Measurements from ENCODE around the gene PCDHB12.
"Not testable (repeated sequence)": the region's sequence is repeated elsewhere in the genome, so short reads cannot be mapped to it uniquely, and the experiment has no call there.

The PCDHB12 gene

DNA sequence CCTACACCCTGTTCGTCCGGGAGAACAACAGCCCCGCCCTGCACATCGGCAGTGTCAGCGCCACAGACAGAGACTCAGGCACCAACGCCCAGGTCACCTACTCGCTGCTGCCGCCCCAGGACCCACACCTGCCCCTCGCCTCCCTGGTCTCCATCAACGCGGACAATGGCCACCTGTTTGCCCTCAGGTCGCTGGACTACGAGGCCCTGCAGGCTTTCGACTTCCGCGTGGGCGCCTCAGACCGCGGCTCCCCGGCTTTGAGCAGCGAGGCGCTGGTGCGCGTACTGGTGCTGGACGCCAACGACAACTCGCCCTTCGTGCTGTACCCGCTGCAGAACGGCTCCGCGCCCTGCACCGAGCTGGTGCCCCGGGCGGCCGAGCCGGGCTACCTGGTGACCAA lies 19.8 kb upstream of the PCDHB12 start:
- H3K4me1 ChIP-seq (ENCODE audit: control insufficient read depth, insufficient read depth, low read length); H3K4me3 ChIP-seq (ENCODE audit: low read depth, low read length); H3K9ac ChIP-seq (ENCODE audit: low read depth, low read length); H3K36me3 ChIP-seq (ENCODE audit: control insufficient read depth, insufficient read depth, low read length); H3K9me3 ChIP-seq (ENCODE audit: control insufficient read depth, insufficient read depth, low read length); H3K27me3 ChIP-seq (ENCODE audit: control insufficient read depth, insufficient read depth, low read length): not testable (repeated sequence)

DNA sequence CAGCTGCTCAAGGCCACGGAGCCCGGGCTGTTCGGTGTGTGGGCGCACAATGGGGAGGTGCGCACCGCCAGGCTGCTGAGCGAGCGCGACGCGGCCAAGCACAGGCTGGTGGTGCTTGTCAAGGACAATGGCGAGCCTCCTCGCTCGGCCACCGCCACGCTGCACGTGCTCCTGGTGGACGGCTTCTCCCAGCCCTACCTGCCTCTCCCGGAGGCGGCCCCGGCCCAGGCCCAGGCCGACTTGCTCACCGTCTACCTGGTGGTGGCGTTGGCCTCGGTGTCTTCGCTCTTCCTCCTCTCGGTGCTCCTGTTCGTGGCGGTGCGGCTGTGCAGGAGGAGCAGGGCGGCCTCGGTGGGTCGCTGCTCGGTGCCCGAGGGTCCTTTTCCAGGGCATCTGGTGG lies 19.4 kb upstream of the PCDHB12 start:
- not testable (repeated sequence) for H3K36me3 ChIP-seq (ENCODE audit: control insufficient read depth, insufficient read depth, low read length); H3K9ac ChIP-seq (ENCODE audit: low read depth, low read length); H3K9me3 ChIP-seq (ENCODE audit: control insufficient read depth, insufficient read depth, low read length); H3K4me3 ChIP-seq (ENCODE audit: low read depth, low read length); H3K27me3 ChIP-seq (ENCODE audit: control insufficient read depth, insufficient read depth, low read length); H3K4me1 ChIP-seq (ENCODE audit: control insufficient read depth, insufficient read depth, low read length)

GRCh38 chr5:141192110-141192725 lies 16.3 kb upstream of the PCDHB12 start, which contains the start of gene PCDHB10:
TSS of gene PCDHB10 (plus strand) at chr5:141192353. CDS start at chr5:141192553, 200 bp downstream.
- Histone ChIP-seq H3K9ac (ENCODE audit: low read depth, low read length) (no peak within 1 kb of the TSS), H3K36me3 (ENCODE audit: control insufficient read depth, insufficient read depth, low read length) (no peaks in the 10 kb centered on the region), H3K4me3 (ENCODE audit: low read depth, low read length) (peak within 1 kb of the TSS; percentile 45), H3K9me3 (ENCODE audit: control insufficient read depth, insufficient read depth, low read length) (no peaks in the 10 kb centered on the region), H3K27me3 (ENCODE audit: control insufficient read depth, insufficient read depth, low read length) (no peaks in the 10 kb centered on the region), H3K4me1 (ENCODE audit: control insufficient read depth, insufficient read depth, low read length) (no peaks in the 10 kb centered on the region)

GRCh38 chr5:141194332-141194731 lies 14.2 kb upstream of the PCDHB12 start:
- not testable (repeated sequence) for H3K9me3 ChIP-seq (ENCODE audit: control insufficient read depth, insufficient read depth, low read length); H3K36me3 ChIP-seq (ENCODE audit: control insufficient read depth, insufficient read depth, low read length); H3K9ac ChIP-seq (ENCODE audit: low read depth, low read length)

GRCh38 chr5:141196363-141196762 lies 12.2 kb upstream of the PCDHB12 start:
- Histone ChIP-seq H3K9me3 (ENCODE audit: control insufficient read depth, insufficient read depth, low read length) (no peaks in the 10 kb centered on the region), H3K4me1 (ENCODE audit: control insufficient read depth, insufficient read depth, low read length) (no peaks in the 10 kb centered on the region), H3K9ac (ENCODE audit: low read depth, low read length) (no peak overlapping the region)

More at GRCh38 chr5:141194332-141194731, 14.2 kb upstream of the PCDHB12 start:
- H3K4me3 ChIP-seq (ENCODE audit: low read depth, low read length); H3K4me1 ChIP-seq (ENCODE audit: control insufficient read depth, insufficient read depth, low read length); H3K27me3 ChIP-seq (ENCODE audit: control insufficient read depth, insufficient read depth, low read length): not testable (repeated sequence)

DNA sequence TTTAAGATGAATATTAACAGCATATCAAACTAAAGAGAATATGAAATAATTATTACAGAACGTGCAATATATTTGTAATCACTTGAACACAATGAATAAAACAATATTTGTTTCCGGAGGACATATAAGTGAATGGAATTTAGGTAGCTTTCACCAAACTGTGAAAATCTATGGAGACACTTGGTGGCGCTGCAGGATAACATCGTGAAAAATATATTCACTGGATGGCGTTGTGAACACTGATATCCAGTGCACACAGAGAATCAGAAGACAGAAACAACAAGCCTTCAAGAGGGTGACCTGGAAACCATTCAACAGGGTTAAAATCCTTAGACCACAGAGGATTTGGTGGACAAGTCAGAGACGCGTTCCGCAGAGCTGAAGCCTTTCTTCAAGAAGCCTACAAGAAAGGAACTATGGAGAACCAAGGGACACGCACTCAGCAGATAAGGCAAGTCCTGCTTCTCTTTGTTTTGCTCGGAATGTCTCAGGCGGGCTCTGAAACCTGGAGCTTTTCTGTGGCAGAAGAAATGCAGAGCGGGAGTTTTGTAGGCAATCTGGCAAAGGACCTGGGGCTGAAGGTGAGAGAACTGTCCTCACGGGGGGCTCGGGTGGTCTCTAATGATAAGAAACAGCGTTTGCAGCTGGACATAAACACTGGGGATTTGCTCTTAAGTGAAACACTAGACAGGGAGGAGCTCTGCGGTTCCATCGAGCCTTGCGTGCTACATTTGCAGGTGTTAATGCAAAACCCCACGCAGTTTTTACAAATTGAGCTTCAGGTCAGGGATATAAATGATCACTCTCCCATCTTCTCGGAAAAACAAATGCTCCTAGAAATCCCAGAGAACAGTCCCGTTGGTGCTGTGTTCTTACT lies 8.9 kb upstream of the PCDHB12 start, which contains the start of gene PCDHB11:
PCDHB11 (plus strand) TSS at position 269 of the 877 bp plus-strand sequence; CDS start at position 417, 148 bp downstream.
- peak within 1 kb of the TSS; percentile 8 for H3K4me3 ChIP-seq (ENCODE audit: low read depth, low read length)
- H3K9ac ChIP-seq (ENCODE audit: low read depth, low read length) = no peak within 1 kb of the TSS
- H3K27me3 ChIP-seq (ENCODE audit: control insufficient read depth, insufficient read depth, low read length) = no peaks in the 10 kb centered on the region
- H3K9me3 ChIP-seq (ENCODE audit: control insufficient read depth, insufficient read depth, low read length) = no peaks in the 10 kb centered on the region
- no peaks in the 10 kb centered on the region for H3K4me1 ChIP-seq (ENCODE audit: control insufficient read depth, insufficient read depth, low read length)
- H3K36me3 ChIP-seq (ENCODE audit: control insufficient read depth, insufficient read depth, low read length) = no peaks in the 10 kb centered on the region

More at GRCh38 chr5:141196363-141196762, 12.2 kb upstream of the PCDHB12 start:
- Histone ChIP-seq H3K27me3 (ENCODE audit: control insufficient read depth, insufficient read depth, low read length) (no peaks in the 10 kb centered on the region), H3K4me3 (ENCODE audit: low read depth, low read length) (no peak overlapping the region), H3K36me3 (ENCODE audit: control insufficient read depth, insufficient read depth, low read length) (no peaks in the 10 kb centered on the region)

DNA sequence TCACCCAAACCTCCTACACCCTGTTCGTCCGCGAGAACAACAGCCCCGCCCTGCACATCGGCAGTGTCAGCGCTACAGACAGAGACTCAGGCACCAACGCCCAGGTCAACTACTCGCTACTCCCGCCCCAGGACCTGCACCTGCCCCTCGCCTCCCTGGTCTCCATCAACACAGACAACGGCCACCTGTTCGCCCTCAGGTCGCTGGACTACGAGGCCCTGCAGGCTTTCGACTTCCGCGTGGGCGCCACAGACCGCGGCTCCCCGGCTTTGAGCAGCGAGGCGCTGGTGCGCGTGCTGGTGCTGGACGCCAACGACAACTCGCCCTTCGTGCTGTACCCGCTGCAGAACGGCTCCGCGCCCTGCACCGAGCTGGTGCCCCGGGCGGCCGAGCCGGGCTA lies 7.4 kb upstream of the PCDHB12 start:
- not testable (repeated sequence) for H3K36me3 ChIP-seq (ENCODE audit: control insufficient read depth, insufficient read depth, low read length)

GRCh38 chr5:141201646-141202045 lies 6.9 kb upstream of the PCDHB12 start:
- H3K27me3 ChIP-seq (ENCODE audit: control insufficient read depth, insufficient read depth, low read length); H3K9me3 ChIP-seq (ENCODE audit: control insufficient read depth, insufficient read depth, low read length); H3K9ac ChIP-seq (ENCODE audit: low read depth, low read length); H3K4me1 ChIP-seq (ENCODE audit: control insufficient read depth, insufficient read depth, low read length); H3K36me3 ChIP-seq (ENCODE audit: control insufficient read depth, insufficient read depth, low read length); H3K4me3 ChIP-seq (ENCODE audit: low read depth, low read length): not testable (repeated sequence)

More for the DNA sequence above, 7.4 kb upstream of the PCDHB12 start:
- H3K9ac ChIP-seq (ENCODE audit: low read depth, low read length); H3K27me3 ChIP-seq (ENCODE audit: control insufficient read depth, insufficient read depth, low read length); H3K4me1 ChIP-seq (ENCODE audit: control insufficient read depth, insufficient read depth, low read length); H3K9me3 ChIP-seq (ENCODE audit: control insufficient read depth, insufficient read depth, low read length); H3K4me3 ChIP-seq (ENCODE audit: low read depth, low read length): not testable (repeated sequence)

DNA sequence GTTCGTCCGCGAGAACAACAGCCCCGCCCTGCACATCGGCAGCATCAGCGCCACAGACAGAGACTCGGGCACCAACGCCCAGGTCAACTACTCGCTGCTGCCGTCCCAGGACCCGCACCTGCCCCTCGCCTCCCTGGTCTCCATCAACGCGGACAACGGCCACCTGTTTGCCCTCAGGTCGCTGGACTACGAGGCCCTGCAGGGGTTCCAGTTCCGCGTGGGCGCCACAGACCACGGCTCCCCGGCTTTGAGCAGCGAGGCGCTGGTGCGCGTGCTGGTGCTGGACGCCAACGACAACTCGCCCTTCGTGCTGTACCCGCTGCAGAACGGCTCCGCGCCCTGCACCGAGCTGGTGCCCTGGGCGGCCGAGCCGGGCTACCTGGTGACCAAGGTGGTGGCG lies 1.8 kb downstream of the PCDHB12 start:
- H3K9ac ChIP-seq (ENCODE audit: low read depth, low read length); H3K4me3 ChIP-seq (ENCODE audit: low read depth, low read length); H3K27me3 ChIP-seq (ENCODE audit: control insufficient read depth, insufficient read depth, low read length); H3K4me1 ChIP-seq (ENCODE audit: control insufficient read depth, insufficient read depth, low read length); H3K9me3 ChIP-seq (ENCODE audit: control insufficient read depth, insufficient read depth, low read length); H3K36me3 ChIP-seq (ENCODE audit: control insufficient read depth, insufficient read depth, low read length): not testable (repeated sequence)

- not testable (repeated sequence) for H3K9me3 ChIP-seq (ENCODE audit: control insufficient read depth, insufficient read depth, low read length); H3K27me3 ChIP-seq (ENCODE audit: control insufficient read depth, insufficient read depth, low read length); H3K9ac ChIP-seq (ENCODE audit: low read depth, low read length); H3K4me1 ChIP-seq (ENCODE audit: control insufficient read depth, insufficient read depth, low read length); H3K36me3 ChIP-seq (ENCODE audit: control insufficient read depth, insufficient read depth, low read length); H3K4me3 ChIP-seq (ENCODE audit: low read depth, low read length)
Measured at GRCh38 chr5:141210849-141211248, 2.3 kb downstream of the PCDHB12 start.

DNA sequence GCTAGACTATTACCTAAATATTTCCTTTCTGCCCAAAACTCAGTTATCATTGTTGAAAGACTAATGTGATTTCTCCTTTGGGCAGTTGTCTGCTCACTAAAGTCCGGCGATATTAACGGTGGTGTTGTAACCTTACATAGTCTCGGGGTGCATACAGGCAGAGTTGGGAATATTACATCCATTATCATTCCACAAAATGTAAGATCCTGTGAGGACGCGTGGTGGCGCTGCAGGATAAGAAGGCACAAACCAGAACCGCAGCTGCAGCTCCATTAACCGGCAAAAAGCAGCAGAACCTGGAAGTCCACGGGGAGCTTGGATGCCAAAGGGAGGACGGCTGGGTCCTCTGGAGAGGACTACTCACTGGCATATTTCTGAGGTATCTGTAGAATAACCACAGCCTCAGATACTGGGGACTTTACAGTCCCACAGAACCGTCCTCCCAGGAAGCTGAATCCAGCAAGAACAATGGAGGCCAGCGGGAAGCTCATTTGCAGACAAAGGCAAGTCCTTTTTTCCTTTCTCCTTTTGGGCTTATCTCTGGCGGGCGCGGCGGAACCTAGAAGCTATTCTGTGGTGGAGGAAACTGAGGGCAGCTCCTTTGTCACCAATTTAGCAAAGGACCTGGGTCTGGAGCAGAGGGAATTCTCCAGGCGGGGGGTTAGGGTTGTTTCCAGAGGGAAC lies 5.3 kb downstream of the PCDHB12 start, which contains the start of gene PCDHB13:
PCDHB13 (plus strand) TSS at position 264 of the 684 bp plus-strand sequence; CDS start at position 469, 205 bp downstream.
- H3K4me3 ChIP-seq (ENCODE audit: low read depth, low read length); H3K36me3 ChIP-seq (ENCODE audit: control insufficient read depth, insufficient read depth, low read length); H3K27me3 ChIP-seq (ENCODE audit: control insufficient read depth, insufficient read depth, low read length); H3K9ac ChIP-seq (ENCODE audit: low read depth, low read length); H3K4me1 ChIP-seq (ENCODE audit: control insufficient read depth, insufficient read depth, low read length); H3K9me3 ChIP-seq (ENCODE audit: control insufficient read depth, insufficient read depth, low read length): not testable (repeated sequence)
